Measurements from ENCODE around the gene TNFAIP8L1.

GRCh38 chr19:4613254-4613751 is 26.0 kb upstream of the TNFAIP8L1 start:
- TF ChIP-seq CTCF (IDR thresholded peaks at IDR 0.05) = no peak
- TF ChIP-seq POLR2A (IDR thresholded peaks at IDR 0.05) = no peak

Measured in thyroid gland (tissue), 4 donors.